Stimulated activated CD4-positive, alpha-beta T cell treated with anti-CD3 and anti-CD28 coated beads, TNF-alpha, amount 100 ng/mL, for 48 hours (primary cell): ENCODE measurements around the gene EXOSC5.

ENCODE experiments used
- DNase-seq, 3 donors: peaks; one replicate each; pipeline ENCODE4 v3.0.0-alpha.2; 2020; ENCODE audit warnings: low read depth in 3 of 3

The EXOSC5 gene

GRCh38 chr19:41344162-41344561 is 53.0 kb downstream of the EXOSC5 start:
- no peak for DNase-seq

- no peak for DNase-seq
Measured at GRCh38 chr19:41341669-41342490, 55.3 kb downstream of the EXOSC5 start.

GRCh38 chr19:41339936-41340335 is 57.2 kb downstream of the EXOSC5 start:
- no peak for DNase-seq
